Mucosa of rectum (tissue), 2 donors: ENCODE measurements around the gene CAMKMT.

ENCODE experiments used
- H3K27ac ChIP-seq, 2 donors: one replicate each; pipeline ENCODE4 v1.7.0; 2013; ENCODE audit warnings: inconsistent platforms in 2 of 2, low read depth in 2 of 2, low read length in 2 of 2
- H3K27me3 ChIP-seq, 2 donors: one replicate each; pipeline ENCODE4 v1.7.0; 2013; ENCODE audit warnings: low read length in 2 of 2; ENCODE audit not compliant: control insufficient read depth in 2 of 2, insufficient read depth in 2 of 2
- H3K36me3 ChIP-seq, 2 donors: one replicate each; pipeline ENCODE4 v1.7.0; 2013; ENCODE audit warnings: low read length in 2 of 2; ENCODE audit not compliant: control insufficient read depth in 2 of 2, insufficient read depth in 2 of 2
- H3K4me1 ChIP-seq, 2 donors: one replicate each; pipeline ENCODE4 v1.7.0; 2013; ENCODE audit warnings: low read length in 2 of 2, mild to moderate bottlenecking in 1 of 2; ENCODE audit not compliant: control insufficient read depth in 2 of 2, insufficient read depth in 2 of 2
- H3K4me3 ChIP-seq, 2 donors: one replicate each; pipeline ENCODE4 v1.7.0; 2013; ENCODE audit warnings: low read length in 2 of 2
- H3K9ac ChIP-seq, 2 donors: one replicate each; pipeline ENCODE4 v1.7.0; 2013; ENCODE audit warnings: low read length in 2 of 2, low read depth in 1 of 2, mild to moderate bottlenecking in 1 of 2
- H3K9me3 ChIP-seq, 2 donors: one replicate each; pipeline ENCODE4 v1.7.0; 2013; ENCODE audit warnings: low read length in 2 of 2; ENCODE audit not compliant: control insufficient read depth in 2 of 2
- donor health status: healthy.
- donor health status: Normal muscosa, but diverticular disease.

Gene CAMKMT

DNA sequence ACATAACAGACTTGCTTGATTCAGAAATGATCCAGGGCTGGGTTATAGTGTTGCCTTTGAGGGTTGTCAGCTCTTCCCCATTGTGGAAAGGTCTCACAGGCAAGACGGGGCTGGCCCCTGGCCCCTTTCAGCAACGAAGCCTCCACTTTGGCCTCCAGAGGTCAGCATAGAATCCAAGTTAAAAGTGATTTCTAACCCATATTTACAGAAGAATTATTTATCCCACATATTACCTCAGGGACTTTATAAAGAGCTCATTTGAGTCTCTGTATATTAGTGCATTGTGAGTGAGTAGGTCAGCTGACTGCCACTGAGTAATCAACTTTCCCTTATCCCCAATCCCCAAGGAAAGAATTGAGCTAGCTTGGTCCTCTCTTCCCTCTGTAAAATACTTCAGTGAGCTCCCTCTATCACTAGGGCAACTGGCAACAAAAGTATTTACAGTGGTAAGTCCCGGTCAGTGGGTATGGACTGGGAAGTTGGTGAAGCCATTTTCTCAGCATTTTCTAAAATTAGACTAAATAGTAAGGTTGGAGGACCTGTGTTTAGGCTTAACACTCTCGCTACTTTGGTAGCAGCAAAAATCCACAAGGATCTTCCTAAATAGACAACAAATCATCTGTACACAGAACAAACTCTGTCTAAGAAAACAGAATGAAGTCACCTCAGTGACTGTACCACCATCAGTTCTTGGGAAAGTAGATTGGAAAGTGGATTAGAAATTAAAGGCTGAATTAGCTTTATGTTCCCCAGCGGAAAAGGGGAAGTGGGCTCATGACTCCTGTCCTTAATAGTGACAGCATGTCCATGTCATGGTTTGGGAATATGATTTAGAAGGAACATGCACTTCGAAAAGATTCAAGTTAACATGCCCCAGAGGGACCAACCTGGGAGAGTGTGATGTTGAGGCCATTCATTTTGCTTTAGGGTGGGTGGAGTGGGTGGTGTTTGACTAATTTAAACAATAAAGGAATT is 408.8 kb downstream of the CAMKMT start:
- no peak overlapping the region for H3K27ac ChIP-seq
- peaks cover 0 to 2% of the 10 kb centered on the region in 2 donors for H3K4me1 ChIP-seq
- H3K9ac ChIP-seq = no peak overlapping the region
- H3K27me3 ChIP-seq = no peaks in the 10 kb centered on the region
- no peak overlapping the region for H3K4me3 ChIP-seq
- H3K9me3 ChIP-seq = no peaks in the 10 kb centered on the region
- H3K36me3 ChIP-seq = no peaks in the 10 kb centered on the region

DNA sequence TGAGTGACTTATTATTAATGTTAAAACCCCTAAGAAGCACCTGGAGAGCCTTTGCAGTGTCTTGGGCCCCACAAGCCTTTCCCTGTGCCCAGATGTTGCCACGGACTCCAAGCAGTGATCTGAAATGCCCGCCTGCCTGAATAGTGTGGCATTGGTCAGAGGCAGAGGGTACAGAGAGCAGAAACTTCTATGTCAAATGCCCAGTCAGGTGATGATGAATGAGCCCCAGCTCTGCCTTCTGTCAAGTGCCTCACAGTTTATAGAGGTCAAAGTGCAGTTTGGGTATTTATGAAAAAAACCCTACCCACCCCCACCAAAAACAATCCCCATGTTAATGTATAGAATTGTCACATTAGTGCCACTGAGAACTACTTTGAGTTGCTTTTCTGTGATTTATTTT is 409.8 kb downstream of the CAMKMT start:
- H3K4me1 ChIP-seq = peaks cover 0 to 2% of the 10 kb centered on the region in 2 donors
- no peak overlapping the region for H3K9ac ChIP-seq
- H3K27me3 ChIP-seq = no peaks in the 10 kb centered on the region
- no peak overlapping the region for H3K4me3 ChIP-seq
- H3K9me3 ChIP-seq = no peaks in the 10 kb centered on the region
- no peak overlapping the region for H3K27ac ChIP-seq
- no peaks in the 10 kb centered on the region for H3K36me3 ChIP-seq

DNA sequence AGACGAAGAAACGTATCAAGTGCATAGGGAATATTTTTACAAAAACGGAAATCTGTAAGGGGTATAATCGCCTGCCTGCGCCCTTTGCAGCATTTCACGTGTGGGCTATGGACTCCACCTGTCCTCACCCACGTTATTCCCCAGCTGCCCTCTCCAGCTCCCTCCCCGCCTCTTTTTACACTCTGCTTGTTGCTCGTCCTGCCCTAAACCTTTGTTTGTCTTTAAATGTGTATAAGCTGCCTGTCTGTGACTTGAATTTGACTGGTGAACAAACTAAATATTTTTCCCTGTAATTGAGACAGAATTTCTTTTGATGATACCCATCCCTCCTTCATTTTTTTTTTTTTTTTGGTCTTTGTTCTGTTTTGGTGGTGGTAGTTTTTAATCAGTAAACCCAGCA is 410.4 kb downstream of the CAMKMT start:
- H3K27me3 ChIP-seq = no peaks in the 10 kb centered on the region
- no peaks in the 10 kb centered on the region for H3K9me3 ChIP-seq
- H3K4me3 ChIP-seq = no peak overlapping the region
- no peaks in the 10 kb centered on the region for H3K36me3 ChIP-seq
- H3K27ac ChIP-seq = no peak overlapping the region
- no peak overlapping the region for H3K9ac ChIP-seq
- peaks cover 0 to 2% of the 10 kb centered on the region in 2 donors for H3K4me1 ChIP-seq

DNA sequence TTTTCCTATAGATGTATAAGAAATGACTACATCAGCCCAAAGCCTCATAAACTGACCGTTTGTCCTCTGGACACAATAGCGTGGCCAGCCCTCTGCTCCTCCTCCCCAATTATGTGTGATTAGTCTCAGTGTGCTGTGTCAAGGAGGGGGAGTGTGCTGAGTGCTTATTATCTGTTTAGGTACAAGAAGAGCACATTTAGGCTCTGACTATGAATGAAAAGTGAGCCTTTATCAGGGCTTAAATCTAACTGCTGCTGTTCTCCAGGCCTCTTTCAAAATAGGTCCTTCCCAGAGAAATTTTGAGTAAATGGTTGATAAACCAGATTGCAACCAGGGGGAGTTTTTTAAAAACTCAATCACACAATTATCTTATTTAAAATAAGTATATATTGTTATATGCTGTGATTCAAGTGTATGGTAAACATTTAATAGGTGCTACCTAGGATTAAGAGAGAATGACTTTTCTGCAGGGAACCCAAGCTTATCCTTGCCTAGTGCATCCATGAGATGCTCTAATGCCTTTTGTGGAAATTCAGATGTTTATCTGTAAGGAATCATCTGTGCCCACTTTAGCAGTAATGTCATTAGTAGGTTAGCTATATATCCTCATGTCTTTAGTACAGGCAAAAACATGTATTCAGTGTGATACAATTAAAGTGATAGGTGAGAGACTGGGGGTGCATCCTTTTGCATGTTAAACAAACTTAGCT is 411.1 kb downstream of the CAMKMT start:
- H3K9ac ChIP-seq = no peak overlapping the region
- H3K27ac ChIP-seq = no peak overlapping the region
- H3K4me1 ChIP-seq = peaks cover 0 to 2% of the 10 kb centered on the region in 2 donors
- no peaks in the 10 kb centered on the region for H3K9me3 ChIP-seq
- no peaks in the 10 kb centered on the region for H3K27me3 ChIP-seq
- H3K36me3 ChIP-seq = no peaks in the 10 kb centered on the region
- no peak overlapping the region for H3K4me3 ChIP-seq

DNA sequence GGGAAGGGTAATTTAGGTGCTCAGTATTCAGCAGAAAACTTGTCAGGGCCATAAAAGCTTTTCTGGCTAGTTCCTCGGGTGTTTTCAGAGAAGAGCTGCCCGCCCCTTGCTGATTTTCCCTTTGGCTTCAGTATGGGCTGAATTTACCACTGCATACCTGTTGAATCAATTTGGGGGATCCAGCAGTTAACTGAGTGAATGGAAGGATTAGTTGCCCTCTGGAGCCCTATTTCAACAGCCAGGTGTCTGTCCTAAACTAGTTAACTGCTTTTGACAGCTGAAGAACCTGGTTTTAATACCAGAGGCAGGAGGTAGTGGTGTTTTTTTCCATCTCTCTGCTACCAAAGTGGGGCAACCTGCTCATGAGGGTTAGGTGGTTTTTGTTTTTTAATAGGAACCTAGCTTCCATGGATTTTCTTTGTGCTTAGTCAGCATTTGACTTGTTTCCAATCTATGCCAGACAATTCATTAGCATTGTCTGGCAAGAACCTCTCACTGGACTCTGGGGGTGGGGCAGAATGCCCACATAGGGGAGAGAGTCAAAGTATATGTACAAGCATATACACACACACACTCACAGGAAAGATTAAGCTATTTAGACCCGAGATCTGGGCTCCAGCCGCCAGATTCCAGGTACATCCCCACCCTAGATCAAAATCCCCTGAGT is 413.2 kb downstream of the CAMKMT start:
- H3K4me1 ChIP-seq = peaks cover 0 to 2% of the 10 kb centered on the region in 2 donors
- H3K4me3 ChIP-seq = no peak overlapping the region
- H3K9me3 ChIP-seq = no peaks in the 10 kb centered on the region
- H3K27ac ChIP-seq = no peak overlapping the region
- no peaks in the 10 kb centered on the region for H3K36me3 ChIP-seq
- H3K9ac ChIP-seq = no peak overlapping the region
- H3K27me3 ChIP-seq = no peaks in the 10 kb centered on the region

DNA sequence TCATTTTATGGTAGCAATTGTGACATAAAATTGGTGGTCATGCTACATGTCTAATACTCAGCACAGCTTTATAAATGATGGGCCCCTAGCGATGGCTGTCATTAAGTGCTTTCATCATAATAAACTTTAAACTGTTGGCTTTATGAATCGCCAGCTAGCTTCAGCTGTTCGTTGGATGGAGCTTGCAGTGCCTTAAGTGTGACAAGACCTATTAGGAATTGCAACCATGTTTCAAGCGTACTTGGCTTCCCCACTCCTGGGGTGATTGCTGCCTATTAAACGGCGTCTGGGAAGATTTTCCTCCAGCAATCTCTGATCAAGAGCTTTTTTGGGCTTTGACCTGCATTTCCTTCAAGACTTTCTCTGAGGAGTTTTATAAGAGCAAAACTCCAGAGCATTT is 415.3 kb downstream of the CAMKMT start:
- no peak overlapping the region for H3K27ac ChIP-seq
- H3K4me1 ChIP-seq = peaks cover 0 to 2% of the 10 kb centered on the region in 2 donors
- no peak overlapping the region for H3K9ac ChIP-seq
- no peaks in the 10 kb centered on the region for H3K36me3 ChIP-seq
- H3K9me3 ChIP-seq = no peaks in the 10 kb centered on the region
- H3K27me3 ChIP-seq = no peaks in the 10 kb centered on the region
- H3K4me3 ChIP-seq = no peak overlapping the region

DNA sequence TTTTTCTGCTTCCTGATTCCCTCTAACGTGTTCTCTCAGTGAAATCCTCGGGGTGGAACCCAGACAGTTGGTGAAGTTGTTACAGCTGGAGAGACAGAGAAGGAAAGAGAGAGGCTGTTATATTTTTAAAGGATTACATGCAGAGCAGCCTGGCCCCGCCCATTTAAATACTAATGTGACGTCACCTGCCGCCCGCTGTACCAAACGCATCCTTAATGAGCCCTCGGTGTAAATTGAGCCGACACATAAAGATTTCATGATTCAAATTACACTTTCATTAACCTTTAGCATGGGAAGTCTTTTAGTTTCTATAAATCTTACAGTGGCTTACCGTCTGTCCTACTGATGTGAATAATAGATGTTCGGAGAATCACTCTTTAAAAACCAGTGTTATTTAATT is 415.8 kb downstream of the CAMKMT start:
- no peaks in the 10 kb centered on the region for H3K27me3 ChIP-seq
- no peak overlapping the region for H3K9ac ChIP-seq
- H3K27ac ChIP-seq = no peak overlapping the region
- H3K9me3 ChIP-seq = no peaks in the 10 kb centered on the region
- peaks cover 0 to 2% of the 10 kb centered on the region in 2 donors for H3K4me1 ChIP-seq
- no peak overlapping the region for H3K4me3 ChIP-seq
- H3K36me3 ChIP-seq = no peaks in the 10 kb centered on the region

DNA sequence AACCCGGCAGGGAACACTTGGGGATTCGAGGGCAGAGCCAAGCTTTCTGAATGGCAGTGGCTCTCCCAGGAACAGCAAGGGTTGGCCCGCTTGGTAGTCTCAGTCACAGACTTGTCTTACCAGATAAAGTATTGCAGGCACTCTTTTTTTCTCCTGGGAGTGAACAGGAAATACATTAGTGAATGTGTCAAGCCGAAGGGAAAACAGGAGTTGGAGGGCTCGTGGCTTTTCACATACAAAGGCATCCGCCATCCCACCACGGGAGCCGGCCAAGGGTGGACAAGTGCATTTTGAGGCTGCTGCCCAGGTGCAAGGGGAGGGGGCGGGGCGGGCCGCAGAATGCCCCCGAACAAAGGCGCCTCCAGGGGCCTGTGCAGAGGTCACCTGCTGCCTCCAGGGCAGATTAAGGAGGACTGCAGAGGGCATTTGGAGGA is 416.5 kb downstream of the CAMKMT start:
- no peaks in the 10 kb centered on the region for H3K27me3 ChIP-seq
- H3K9ac ChIP-seq = no peak overlapping the region

DNA sequence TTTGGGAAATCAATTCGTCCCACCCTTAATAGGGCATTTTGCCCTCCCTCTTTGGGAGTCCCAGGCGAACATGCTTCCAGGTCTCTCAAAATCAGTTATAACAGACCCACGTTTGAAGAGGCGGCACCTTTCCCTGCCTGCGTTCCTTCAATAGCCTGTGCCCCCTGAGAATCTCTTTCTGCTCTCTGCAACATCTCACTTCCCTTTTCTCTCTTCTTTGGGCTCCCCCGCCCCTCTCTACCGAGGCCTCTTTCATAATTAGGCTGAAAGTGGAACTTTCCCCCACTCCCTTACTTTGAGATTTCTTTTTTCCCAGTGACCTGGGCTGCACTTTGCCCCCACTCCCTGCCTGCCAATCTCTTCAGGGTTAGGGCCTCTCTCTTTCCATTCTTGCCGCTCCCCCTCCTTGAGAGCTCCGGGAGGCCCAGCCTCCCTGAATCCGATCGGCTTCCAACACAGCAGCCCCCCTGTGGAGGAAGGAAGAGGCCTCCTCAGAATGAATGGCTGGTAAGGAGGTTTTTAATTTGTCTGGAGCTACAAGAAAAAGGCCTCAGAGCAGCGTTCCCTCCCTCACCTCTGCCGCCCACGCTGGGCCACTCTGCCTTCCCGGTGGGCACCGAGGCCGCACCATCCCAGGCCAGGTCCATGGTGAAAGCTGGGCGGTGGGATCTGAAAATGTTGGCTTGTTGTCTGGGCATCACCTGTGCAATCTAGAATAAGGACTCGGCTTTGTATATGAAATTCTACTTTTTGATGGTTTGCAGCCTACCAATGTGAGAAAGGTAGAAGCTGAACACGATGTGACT is 417.1 kb downstream of the CAMKMT start:
- Histone ChIP-seq H3K4me3 (no peak overlapping the region), H3K27me3 (no peaks in the 10 kb centered on the region), H3K27ac (no peak overlapping the region), H3K4me1 (no peaks in the 10 kb centered on the region), H3K36me3 (no peaks in the 10 kb centered on the region), H3K9ac (no peak overlapping the region), H3K9me3 (no peaks in the 10 kb centered on the region)

More for the DNA sequence above, 416.5 kb downstream of the CAMKMT start:
- no peak overlapping the region for H3K4me3 ChIP-seq
- H3K27ac ChIP-seq = no peak overlapping the region
- no peaks in the 10 kb centered on the region for H3K9me3 ChIP-seq
- no peaks in the 10 kb centered on the region for H3K4me1 ChIP-seq
- H3K36me3 ChIP-seq = no peaks in the 10 kb centered on the region
